ENCODE data around the gene EDC3. TPM values are rescaled to one million over a fixed set of nuclear protein-coding genes. Genes with fewer than 3 reads are reported as not detected.

The EDC3 gene
- total and polyA plus RNA-seq, 9 of the 15 experiments (the other 6 are each of a cell fraction or from before 2014, with no cell fraction given) = 11.7 to 63.9 (median 32.8) TPM

DNA sequence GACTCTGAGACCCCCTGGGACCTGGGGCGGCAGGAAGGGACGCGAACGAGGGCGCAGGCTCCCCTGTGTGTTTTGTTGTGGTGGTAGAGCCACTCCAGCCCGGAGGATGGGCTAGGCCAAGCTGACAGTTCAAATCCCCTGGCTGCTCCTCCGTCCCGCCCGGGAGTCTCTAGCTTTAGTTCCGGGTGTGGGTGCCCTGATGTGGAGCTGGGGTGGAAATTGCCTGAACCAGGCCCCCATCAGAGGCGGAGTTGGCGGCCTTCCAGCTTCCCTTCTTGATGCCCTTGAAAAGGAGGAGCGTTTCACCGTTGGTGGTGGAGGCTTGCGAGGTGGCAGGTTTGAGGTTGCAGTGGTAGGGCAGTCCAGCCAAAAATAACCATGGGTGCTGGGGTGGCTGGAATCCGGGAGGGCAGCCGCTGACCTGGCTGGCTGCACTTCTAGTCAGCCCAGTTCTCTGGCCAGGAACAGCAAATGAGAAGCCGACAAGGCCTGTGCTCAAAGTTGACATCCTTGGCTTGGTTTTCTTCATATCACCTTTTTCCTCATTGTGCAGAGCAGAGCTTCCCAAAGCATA is 79.4 kb downstream of the EDC3 start (continued):
- no peak for TF ChIP-seq SMAD2 (IDR thresholded peaks at IDR 0.05; ENCODE audit: low read depth, low read length)
- TF ChIP-seq ERF (CRISPR knock-in tag; IDR thresholded peaks at IDR 0.05) = no peak
- TF ChIP-seq, protein P1, sequence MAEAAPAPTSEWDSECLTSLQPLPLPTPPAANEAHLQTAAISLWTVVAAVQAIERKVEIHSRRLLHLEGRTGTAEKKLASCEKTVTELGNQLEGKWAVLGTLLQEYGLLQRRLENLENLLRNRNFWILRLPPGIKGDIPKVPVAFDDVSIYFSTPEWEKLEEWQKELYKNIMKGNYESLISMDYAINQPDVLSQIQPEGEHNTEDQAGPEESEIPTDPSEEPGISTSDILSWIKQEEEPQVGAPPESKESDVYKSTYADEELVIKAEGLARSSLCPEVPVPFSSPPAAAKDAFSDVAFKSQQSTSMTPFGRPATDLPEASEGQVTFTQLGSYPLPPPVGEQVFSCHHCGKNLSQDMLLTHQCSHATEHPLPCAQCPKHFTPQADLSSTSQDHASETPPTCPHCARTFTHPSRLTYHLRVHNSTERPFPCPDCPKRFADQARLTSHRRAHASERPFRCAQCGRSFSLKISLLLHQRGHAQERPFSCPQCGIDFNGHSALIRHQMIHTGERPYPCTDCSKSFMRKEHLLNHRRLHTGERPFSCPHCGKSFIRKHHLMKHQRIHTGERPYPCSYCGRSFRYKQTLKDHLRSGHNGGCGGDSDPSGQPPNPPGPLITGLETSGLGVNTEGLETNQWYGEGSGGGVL (CRISPR knock-in tag; IDR thresholded peaks at IDR 0.05) = no peak
- peak; percentile 10 for TF ChIP-seq FIP1L1 (IDR thresholded peaks at IDR 0.05; ENCODE audit: low read depth, low read length, poor library complexity, severe bottlenecking)
- TF ChIP-seq, protein P2, sequence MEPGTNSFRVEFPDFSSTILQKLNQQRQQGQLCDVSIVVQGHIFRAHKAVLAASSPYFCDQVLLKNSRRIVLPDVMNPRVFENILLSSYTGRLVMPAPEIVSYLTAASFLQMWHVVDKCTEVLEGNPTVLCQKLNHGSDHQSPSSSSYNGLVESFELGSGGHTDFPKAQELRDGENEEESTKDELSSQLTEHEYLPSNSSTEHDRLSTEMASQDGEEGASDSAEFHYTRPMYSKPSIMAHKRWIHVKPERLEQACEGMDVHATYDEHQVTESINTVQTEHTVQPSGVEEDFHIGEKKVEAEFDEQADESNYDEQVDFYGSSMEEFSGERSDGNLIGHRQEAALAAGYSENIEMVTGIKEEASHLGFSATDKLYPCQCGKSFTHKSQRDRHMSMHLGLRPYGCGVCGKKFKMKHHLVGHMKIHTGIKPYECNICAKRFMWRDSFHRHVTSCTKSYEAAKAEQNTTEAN (CRISPR knock-in tag; IDR thresholded peaks at IDR 0.05) = no peak
- TF ChIP-seq, protein P3, sequence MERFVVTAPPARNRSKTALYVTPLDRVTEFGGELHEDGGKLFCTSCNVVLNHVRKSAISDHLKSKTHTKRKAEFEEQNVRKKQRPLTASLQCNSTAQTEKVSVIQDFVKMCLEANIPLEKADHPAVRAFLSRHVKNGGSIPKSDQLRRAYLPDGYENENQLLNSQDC (CRISPR knock-in tag; IDR thresholded peaks at IDR 0.05) = no peak
- TF ChIP-seq HMGN3 (IDR thresholded peaks at IDR 0.05; ENCODE audit: borderline replicate concordance, extremely low read depth, insufficient read length, low read depth, low read length) = no peak
- TF ChIP-seq IFI16 (CRISPR knock-in tag; IDR thresholded peaks at IDR 0.05) = no peak
- TF ChIP-seq, protein P4, sequence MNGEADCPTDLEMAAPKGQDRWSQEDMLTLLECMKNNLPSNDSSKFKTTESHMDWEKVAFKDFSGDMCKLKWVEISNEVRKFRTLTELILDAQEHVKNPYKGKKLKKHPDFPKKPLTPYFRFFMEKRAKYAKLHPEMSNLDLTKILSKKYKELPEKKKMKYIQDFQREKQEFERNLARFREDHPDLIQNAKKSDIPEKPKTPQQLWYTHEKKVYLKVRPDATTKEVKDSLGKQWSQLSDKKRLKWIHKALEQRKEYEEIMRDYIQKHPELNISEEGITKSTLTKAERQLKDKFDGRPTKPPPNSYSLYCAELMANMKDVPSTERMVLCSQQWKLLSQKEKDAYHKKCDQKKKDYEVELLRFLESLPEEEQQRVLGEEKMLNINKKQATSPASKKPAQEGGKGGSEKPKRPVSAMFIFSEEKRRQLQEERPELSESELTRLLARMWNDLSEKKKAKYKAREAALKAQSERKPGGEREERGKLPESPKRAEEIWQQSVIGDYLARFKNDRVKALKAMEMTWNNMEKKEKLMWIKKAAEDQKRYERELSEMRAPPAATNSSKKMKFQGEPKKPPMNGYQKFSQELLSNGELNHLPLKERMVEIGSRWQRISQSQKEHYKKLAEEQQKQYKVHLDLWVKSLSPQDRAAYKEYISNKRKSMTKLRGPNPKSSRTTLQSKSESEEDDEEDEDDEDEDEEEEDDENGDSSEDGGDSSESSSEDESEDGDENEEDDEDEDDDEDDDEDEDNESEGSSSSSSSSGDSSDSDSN (IDR thresholded peaks at IDR 0.05; ENCODE audit: borderline replicate concordance in 1 of 2, low read depth in 2 of 2, low read length in 2 of 2) = no peak
- no peak for TF ChIP-seq SMARCA5 (IDR thresholded peaks at IDR 0.05)
- no peak for TF ChIP-seq RFX5 (IDR thresholded peaks at IDR 0.05; ENCODE audit: low read depth, low read length)
- TF ChIP-seq TSC22D4 (tag; IDR thresholded peaks at IDR 0.05) = no peak
- TF ChIP-seq CXXC5 (CRISPR knock-in tag; IDR thresholded peaks at IDR 0.05) = no peak
- no peak for TF ChIP-seq ZFP1 (CRISPR knock-in tag; IDR thresholded peaks at IDR 0.05)
- TF ChIP-seq POLR2AphosphoS5 (IDR thresholded peaks at IDR 0.05; ENCODE audit: control insufficient read depth, insufficient read depth, low read depth, low read length) = peak; percentile 36; the same call in 1 of the 2 replicates
- TF ChIP-seq, protein P5, sequence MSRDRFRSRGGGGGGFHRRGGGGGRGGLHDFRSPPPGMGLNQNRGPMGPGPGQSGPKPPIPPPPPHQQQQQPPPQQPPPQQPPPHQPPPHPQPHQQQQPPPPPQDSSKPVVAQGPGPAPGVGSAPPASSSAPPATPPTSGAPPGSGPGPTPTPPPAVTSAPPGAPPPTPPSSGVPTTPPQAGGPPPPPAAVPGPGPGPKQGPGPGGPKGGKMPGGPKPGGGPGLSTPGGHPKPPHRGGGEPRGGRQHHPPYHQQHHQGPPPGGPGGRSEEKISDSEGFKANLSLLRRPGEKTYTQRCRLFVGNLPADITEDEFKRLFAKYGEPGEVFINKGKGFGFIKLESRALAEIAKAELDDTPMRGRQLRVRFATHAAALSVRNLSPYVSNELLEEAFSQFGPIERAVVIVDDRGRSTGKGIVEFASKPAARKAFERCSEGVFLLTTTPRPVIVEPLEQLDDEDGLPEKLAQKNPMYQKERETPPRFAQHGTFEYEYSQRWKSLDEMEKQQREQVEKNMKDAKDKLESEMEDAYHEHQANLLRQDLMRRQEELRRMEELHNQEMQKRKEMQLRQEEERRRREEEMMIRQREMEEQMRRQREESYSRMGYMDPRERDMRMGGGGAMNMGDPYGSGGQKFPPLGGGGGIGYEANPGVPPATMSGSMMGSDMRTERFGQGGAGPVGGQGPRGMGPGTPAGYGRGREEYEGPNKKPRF (IDR thresholded peaks at IDR 0.05; ENCODE audit: low read depth, low read length) = no peak
- TF ChIP-seq EHMT2 (IDR thresholded peaks at IDR 0.05) = no peak
- TF ChIP-seq MYC (IDR thresholded peaks at IDR 0.05; ENCODE audit: low read depth, low read length) = 0 out of 2 replicates have a peak, but pooled peaks have one; percentile 18
- no peak for TF ChIP-seq MYC (CRISPR knock-in tag; IDR thresholded peaks at IDR 0.05; ENCODE audit: borderline replicate concordance, low read depth)
- no peak for TF ChIP-seq TOE1 (IDR thresholded peaks at IDR 0.05; ENCODE audit: borderline replicate concordance)
- no peak for TF ChIP-seq TOE1 (CRISPR knock-in tag; IDR thresholded peaks at IDR 0.05; ENCODE audit: borderline replicate concordance, low read depth)

Measured in K562 (cell line).